ENCODE data around the gene AFF3.
"Not testable (repeated sequence)": the region's sequence is repeated elsewhere in the genome, so short reads cannot be mapped to it uniquely, and the experiment has no call there.

AFF3 gene

DNA sequence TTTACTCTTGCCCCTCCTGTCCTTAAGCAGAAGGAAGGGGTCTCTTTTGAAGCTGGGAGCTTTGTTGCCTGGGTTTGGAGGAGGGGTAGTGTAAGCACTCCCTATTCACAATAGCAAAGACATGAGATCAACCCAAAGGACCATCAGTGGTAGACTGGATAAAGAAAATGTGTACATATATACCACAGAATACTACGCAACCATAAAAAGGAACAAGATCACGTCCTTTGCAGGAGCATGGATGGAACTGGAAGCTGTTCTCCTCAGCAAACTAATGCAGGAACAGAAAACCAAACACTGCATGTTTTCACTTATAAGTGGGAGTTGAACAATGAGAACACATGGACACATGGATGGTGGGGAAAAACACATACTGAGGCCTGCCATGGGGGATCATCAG, 371.5 kb downstream of the AFF3 start:
- H3K27ac Mint-ChIP-seq = no peak overlapping the region
- peaks cover 17% of the 10 kb centered on the region for H3K36me3 Mint-ChIP-seq
- H3K4me3 Mint-ChIP-seq = no peak overlapping the region
- H3K27me3 Mint-ChIP-seq = no peaks in the 10 kb centered on the region
- peaks cover 10% of the 10 kb centered on the region for H3K9me3 Mint-ChIP-seq
- no peaks in the 10 kb centered on the region for H3K4me1 Mint-ChIP-seq

DNA sequence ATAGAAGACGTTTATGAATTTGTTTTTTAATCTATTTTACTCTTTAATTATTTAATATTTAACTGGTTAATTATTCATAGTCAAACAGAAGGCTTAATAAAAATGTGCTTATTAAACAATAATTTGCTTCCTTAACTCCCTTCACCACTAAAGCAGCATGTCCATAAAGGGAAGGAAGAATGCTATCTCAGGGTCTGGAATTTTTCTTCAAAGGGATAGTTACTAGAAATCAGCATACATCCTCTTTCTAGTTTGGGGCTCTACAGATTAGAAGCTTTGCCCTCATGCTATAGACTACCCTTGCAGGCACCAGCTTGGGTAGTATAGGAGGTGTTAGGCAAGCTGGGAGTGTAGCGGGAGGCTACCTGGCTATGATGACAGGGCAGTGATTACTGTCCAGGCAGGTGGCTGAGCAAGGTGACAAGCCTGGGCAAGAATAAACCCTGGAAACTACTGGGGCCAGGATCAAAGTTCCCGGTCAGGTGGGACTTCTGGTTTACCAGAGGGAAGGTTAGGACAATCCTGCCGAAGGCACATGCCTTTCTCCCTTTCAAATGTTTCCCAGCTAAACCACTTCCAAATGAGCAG, 376.6 kb downstream of the AFF3 start:
- peaks cover 9% of the 10 kb centered on the region for H3K36me3 Mint-ChIP-seq
- no peak overlapping the region for H3K4me3 Mint-ChIP-seq
- peaks cover 10% of the 10 kb centered on the region for H3K9me3 Mint-ChIP-seq
- no peaks in the 10 kb centered on the region for H3K4me1 Mint-ChIP-seq
- no peak overlapping the region for H3K27ac Mint-ChIP-seq
- no peaks in the 10 kb centered on the region for H3K27me3 Mint-ChIP-seq

DNA sequence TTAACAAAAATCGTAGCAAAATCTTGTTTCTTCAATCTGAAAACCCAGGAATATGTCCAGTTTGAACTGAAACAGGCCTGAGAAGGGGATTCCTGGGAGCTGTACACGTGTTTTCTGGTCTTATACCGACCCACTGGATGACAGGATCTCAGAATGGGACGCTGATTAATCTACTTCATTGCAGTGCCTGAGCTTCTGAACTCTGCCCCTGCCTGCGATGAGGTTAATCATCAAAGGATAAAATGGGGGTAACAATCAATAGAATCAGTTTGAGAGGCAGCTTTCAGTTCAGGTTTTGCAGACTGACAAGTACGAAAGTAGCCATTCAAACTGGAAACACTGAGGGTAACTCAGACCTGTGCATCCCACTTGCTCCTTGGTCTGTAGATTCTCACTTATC, 378.6 kb downstream of the AFF3 start:
- Mint-ChIP-seq H3K36me3 (peaks cover 6% of the 10 kb centered on the region), H3K4me1 (no peaks in the 10 kb centered on the region), H3K27ac (no peak overlapping the region), H3K4me3 (no peak overlapping the region), H3K9me3 (peaks cover under 1% of the 10 kb centered on the region), H3K27me3 (no peaks in the 10 kb centered on the region)

DNA sequence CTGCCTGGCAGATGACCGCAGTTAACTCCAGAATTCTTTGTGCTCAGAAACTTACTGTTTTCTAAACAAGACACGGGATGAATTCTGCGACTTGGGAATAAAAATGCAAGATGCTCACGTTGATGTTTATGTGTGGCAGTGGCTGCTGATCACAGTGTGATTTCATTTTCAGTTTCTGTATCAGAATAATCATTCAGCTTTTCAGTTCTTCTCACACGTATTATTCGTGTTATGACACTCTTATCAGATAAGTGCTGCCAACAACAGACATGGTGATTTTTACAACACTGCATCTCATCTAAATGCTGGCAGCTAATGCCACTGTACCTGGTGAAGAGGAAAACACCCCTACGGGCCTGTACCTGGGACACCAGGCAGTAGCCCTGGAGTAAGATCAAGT, 379.7 kb downstream of the AFF3 start:
- H3K36me3 Mint-ChIP-seq = peaks cover 3% of the 10 kb centered on the region
- no peak overlapping the region for H3K4me3 Mint-ChIP-seq

DNA sequence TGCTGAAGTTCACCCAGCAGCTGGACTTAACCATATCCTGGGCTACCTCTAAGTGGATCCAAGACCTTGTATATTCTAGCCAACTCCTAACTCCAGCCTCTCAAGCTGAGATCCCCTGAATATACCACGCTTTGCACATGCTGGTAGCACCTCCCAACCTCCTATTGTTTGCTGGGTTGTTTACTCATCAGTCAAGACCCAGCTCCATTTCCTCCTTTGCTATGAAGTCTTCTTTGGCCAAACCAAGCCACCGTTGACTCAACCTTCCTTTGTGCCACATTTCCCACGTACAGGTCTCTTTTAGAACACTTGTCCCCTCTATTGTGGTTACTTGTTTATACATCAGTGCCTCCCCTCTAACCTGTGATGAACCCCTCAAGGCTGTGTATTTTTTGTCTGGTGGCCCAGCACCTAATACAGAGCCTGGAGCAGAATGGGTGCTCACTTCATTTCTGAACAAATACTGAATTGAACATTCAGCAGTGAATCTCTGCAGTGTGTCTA, 384.7 kb downstream of the AFF3 start:
- H3K27ac Mint-ChIP-seq = no peak overlapping the region
- H3K9me3 Mint-ChIP-seq = no peaks in the 10 kb centered on the region
- H3K27me3 Mint-ChIP-seq = no peaks in the 10 kb centered on the region

More for the DNA sequence above, 379.7 kb downstream of the AFF3 start:
- no peaks in the 10 kb centered on the region for H3K27me3 Mint-ChIP-seq
- H3K9me3 Mint-ChIP-seq = no peaks in the 10 kb centered on the region
- H3K27ac Mint-ChIP-seq = no peak overlapping the region
- no peaks in the 10 kb centered on the region for H3K4me1 Mint-ChIP-seq

DNA sequence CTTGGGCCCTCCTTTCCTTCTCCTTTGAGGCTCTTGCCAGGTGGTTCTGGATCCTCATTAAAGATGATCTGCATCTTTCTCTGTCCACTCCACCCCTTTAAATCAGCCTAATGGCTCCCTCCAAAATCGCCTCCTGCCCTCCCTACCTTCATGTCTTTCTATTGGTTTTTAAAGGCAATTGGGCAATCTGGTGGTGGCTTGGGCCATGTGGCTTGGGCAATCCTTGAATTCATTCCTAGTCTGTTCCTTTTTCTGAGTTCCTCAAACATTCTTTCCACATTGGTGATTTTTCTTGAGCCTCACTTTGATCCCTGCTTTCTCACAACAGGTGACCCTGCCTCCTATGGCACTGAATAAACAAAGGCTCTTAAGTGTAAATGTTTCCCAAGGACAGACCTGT, 386.3 kb downstream of the AFF3 start:
- Mint-ChIP-seq H3K4me1 (no peaks in the 10 kb centered on the region), H3K9me3 (no peaks in the 10 kb centered on the region), H3K4me3 (no peak overlapping the region), H3K36me3 (no peaks in the 10 kb centered on the region), H3K27me3 (no peaks in the 10 kb centered on the region), H3K27ac (no peak overlapping the region)

More for the DNA sequence above, 384.7 kb downstream of the AFF3 start:
- Mint-ChIP-seq H3K36me3 (no peaks in the 10 kb centered on the region), H3K4me1 (no peaks in the 10 kb centered on the region), H3K4me3 (no peak overlapping the region)

DNA sequence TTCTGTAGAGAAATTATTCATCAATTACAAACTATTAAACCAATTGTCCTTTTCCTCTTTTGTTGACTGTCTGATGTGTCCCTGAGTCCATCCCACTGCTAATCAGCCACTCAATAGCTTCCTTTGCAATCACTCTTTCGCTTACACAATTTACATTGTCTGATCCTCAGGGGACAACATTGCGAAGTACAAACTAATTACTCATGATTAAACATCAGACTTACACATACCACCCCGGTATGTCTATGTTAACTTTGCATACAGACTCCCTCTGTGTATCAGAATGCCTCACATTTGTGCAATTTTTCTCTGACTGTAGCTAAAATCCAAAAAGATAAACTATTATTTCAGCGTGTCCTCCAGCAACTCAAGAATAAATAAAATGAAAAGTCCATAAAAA, 388.2 kb downstream of the AFF3 start:
- Mint-ChIP-seq H3K36me3 (no peaks in the 10 kb centered on the region), H3K4me3 (no peak overlapping the region), H3K4me1 (no peaks in the 10 kb centered on the region), H3K27me3 (no peaks in the 10 kb centered on the region), H3K27ac (no peak overlapping the region), H3K9me3 (no peaks in the 10 kb centered on the region)

DNA sequence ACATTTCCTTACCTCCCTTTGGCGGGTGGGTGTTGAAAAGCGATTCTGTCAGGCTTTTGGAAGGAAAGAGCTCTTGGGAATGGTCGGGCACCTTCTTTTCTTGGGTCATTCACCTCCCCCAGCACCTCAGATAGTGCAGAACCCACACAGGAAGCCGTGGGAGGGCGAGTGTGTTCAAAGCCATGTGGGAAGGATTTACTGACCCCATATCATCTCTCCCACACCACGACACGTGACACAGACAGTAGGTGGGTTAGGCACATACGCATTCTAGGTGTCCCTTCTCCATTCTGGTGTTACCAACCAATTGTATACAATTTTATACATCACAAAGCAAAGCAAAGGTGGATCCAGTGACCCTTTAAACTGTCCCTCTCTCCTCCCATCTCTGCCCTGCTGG, 388.9 kb downstream of the AFF3 start:
- Mint-ChIP-seq H3K36me3 (peaks cover 2% of the 10 kb centered on the region), H3K27me3 (no peaks in the 10 kb centered on the region), H3K4me1 (no peaks in the 10 kb centered on the region), H3K27ac (no peak overlapping the region), H3K4me3 (no peak overlapping the region), H3K9me3 (no peaks in the 10 kb centered on the region)

DNA sequence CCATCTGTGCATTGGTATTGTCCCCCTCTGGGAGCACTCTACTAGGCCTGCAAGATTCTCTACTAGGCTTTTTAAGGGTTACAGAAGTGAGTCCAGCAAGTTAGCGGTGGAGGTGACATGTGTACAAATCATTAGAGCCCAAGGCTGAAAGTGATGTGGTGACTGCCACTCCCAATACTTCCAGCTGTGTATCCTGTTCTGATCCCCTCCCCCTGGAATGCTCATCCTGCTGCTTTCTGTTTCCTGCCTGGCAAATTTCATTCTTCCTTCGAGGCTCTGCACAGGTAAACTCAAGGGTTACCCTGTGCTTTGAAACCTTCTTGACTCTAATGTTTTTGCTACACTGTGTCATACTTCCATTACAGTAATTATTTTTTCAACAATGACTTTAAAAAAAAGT, 394.0 kb downstream of the AFF3 start:
- no peaks in the 10 kb centered on the region for H3K4me1 Mint-ChIP-seq
- H3K27ac Mint-ChIP-seq = no peak overlapping the region
- no peak overlapping the region for H3K4me3 Mint-ChIP-seq
- H3K27me3 Mint-ChIP-seq = no peaks in the 10 kb centered on the region
- H3K9me3 Mint-ChIP-seq = no peaks in the 10 kb centered on the region
- H3K36me3 Mint-ChIP-seq = peaks cover 15% of the 10 kb centered on the region

DNA sequence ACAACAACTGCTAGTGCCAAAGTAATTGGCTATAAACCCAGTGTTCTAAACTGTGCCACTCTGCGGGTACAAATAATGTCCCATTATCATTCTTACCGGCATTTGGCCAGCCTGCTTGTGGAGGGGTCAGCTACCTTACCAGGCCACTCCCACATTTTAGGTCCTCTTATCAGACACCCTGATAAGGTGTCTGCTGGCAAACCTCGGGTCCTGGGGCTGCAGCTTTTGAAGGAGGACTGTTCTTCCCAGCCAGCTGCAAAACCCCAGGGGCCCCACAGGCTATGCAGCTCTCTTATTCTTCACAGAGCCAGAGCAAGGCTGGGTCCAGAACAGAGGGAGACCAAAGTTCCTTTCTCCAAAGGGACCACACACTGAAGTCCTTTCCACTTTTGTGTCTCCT, 394.5 kb downstream of the AFF3 start:
- H3K9me3 Mint-ChIP-seq = peaks cover 2% of the 10 kb centered on the region
- no peak overlapping the region for H3K4me3 Mint-ChIP-seq
- no peak overlapping the region for H3K27ac Mint-ChIP-seq
- H3K27me3 Mint-ChIP-seq = no peaks in the 10 kb centered on the region
- H3K4me1 Mint-ChIP-seq = no peaks in the 10 kb centered on the region
- peaks cover 18% of the 10 kb centered on the region for H3K36me3 Mint-ChIP-seq

DNA sequence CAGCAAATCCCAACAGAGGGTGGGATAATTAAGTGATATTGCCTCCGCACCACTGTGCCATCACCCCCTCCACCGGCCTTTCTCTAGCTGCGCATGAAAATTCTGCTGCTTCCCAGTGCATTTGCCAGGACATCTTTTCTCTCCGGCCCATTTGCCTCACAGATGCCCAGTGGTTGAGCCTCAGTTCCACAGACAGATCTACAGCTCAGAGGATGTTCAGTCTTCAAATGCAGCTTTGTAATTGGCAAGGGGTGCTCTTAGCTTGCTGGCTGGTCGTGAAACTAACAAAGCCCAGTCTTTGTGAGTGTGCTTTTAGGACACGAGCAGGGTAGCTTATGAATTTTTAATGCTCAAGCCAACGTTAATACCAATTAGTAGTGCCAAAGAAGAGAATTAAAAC, 399.2 kb downstream of the AFF3 start:
- H3K27ac Mint-ChIP-seq = no peak overlapping the region
- H3K4me3 Mint-ChIP-seq = no peak overlapping the region
- peaks cover 5% of the 10 kb centered on the region for H3K9me3 Mint-ChIP-seq
- peaks cover 20% of the 10 kb centered on the region for H3K36me3 Mint-ChIP-seq
- H3K4me1 Mint-ChIP-seq = no peaks in the 10 kb centered on the region
- H3K27me3 Mint-ChIP-seq = no peaks in the 10 kb centered on the region

DNA sequence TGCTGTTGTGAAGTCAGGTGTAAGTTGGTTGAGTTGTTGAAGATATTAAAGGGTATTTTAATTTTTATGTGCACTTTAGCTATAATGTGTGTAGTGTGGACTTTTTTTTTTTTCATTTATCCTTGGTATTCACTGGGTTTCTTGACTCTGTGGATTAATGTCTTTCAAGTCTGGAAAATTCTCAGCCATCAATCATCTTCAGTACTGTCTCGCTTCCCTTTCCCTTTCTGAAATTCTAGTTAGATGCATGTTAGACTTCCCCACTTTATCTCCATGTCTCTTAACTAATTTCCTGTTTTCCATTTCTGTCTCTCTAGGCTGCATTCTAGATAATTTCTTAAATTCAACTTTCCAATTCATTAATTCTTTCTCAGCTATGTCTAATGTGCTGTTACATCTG, 404.9 kb downstream of the AFF3 start:
- Mint-ChIP-seq H3K4me1 (no peaks in the 10 kb centered on the region), H3K9me3 (no peaks in the 10 kb centered on the region), H3K4me3 (no peak overlapping the region), H3K27me3 (no peaks in the 10 kb centered on the region), H3K27ac (no peak overlapping the region), H3K36me3 (peaks cover 5% of the 10 kb centered on the region)

DNA sequence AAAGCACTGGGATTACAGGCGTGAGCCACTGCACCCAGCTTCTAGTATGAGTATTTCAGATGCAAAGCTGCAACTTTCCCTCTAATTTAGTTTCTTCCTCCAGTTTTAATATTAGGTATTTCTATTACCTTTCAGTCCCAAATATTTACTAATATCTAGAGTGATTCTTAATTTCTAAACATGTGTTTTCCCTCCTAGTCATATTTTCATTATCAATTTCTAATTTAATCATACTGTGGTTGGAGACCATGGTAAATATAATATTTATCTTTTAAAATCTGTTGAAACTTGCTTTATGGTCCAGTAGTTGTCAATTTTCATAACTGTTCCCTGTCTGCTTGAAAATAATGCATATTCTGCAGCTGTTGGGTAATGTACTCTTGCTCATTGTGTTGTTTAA, 406.6 kb downstream of the AFF3 start:
- Mint-ChIP-seq H3K9me3 (no peaks in the 10 kb centered on the region), H3K4me1 (no peaks in the 10 kb centered on the region), H3K27ac (no peak overlapping the region), H3K36me3 (peaks cover 2% of the 10 kb centered on the region), H3K4me3 (no peak overlapping the region), H3K27me3 (no peaks in the 10 kb centered on the region)

DNA sequence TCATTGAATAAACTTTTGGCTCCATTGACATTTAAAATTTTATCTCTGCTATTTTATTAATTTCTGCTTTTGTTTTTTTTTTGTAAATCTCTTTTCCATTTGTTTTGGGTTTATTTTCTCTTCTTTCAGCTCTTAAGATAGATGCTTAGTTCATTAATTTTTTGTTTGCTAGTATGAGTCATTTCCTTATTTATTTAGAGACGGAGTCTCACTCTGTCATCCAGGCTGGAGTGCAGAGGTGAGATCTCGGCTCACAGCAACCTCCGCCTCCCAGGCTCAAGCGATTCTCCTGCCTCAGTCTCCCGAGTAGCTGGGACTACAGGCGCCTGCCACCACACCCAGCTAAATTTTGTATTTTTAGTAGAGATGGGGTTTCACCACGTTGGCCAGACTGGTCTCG, 407.1 kb downstream of the AFF3 start:
- not testable (repeated sequence) for H3K4me1 Mint-ChIP-seq, H3K4me3 Mint-ChIP-seq, H3K27me3 Mint-ChIP-seq, H3K9me3 Mint-ChIP-seq, H3K27ac Mint-ChIP-seq, H3K36me3 Mint-ChIP-seq

DNA sequence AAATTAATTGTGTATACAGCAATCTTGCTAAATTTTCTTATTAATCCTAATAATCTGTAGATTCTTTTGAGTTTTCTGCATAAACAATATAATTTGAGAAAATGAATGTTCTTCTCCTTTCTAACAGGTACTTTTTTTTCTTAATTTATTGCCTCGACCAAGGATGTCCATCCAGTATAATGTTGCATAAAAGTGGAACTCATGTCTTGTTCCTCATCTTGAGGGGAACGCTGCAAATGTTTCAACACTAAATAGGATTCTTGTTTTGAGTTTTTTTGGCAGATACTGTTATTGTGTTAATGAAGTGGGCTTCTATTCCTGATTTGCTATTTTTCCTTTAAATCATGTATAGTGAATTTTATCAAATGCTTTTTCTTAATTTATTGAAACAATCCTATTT, 408.2 kb downstream of the AFF3 start:
- H3K27ac Mint-ChIP-seq = no peak overlapping the region
- no peaks in the 10 kb centered on the region for H3K27me3 Mint-ChIP-seq
- no peaks in the 10 kb centered on the region for H3K4me1 Mint-ChIP-seq
- H3K9me3 Mint-ChIP-seq = no peaks in the 10 kb centered on the region
- H3K4me3 Mint-ChIP-seq = no peak overlapping the region
- peaks cover 2% of the 10 kb centered on the region for H3K36me3 Mint-ChIP-seq

DNA sequence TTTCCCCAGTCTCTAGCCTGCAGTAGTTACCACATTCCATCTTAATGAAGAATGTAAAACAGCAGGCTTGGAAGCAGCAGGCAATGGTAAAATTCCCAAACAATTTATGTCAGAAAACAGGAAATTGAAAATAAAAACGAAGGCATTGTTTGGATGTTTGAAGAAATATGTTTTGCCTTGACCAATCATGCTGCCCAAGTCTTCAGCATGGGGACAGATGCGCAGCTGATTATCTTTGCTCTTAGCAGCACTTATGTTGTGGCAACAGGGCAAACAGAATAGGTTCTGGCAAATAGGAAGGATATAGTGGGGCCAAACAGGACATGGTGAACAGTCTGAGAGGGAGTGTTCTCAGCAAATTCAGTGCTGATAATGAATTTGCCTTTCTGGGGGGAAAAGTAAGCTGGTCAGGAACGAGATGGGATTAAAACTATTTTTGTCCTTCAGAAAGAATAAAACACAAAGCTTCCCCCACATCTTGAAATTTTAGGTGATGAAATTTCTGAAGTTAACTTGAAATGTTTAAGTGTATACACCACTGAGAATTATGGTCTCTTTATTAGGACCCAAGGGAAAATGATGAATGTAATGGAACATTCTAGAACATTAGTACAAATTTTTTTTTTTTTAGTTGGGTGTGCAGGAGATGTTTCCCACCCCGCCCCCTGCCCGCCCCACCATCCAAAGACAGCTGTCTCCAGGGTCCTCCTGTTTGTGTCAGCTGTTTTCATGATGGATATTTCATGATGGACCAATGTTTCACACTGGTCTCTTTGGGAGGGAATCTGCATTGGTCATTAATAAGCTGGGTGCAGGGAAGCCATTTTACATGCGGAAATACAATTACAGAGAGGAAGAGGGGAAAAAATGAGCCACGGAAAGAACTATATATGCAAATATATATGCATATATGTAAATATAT, 413.0 kb downstream of the AFF3 start:
- Mint-ChIP-seq H3K4me1 (no peaks in the 10 kb centered on the region), H3K36me3 (no peaks in the 10 kb centered on the region), H3K4me3 (no peak overlapping the region), H3K9me3 (no peaks in the 10 kb centered on the region), H3K27me3 (no peaks in the 10 kb centered on the region), H3K27ac (no peak overlapping the region)

Measured in activated naive CD4-positive, alpha-beta T cell treated with anti-CD3 and anti-CD28 coated beads, Interleukin-2, amount 50 U/mL, for 24 hours (primary cell).